NCI-H2107 (cell line): ENCODE data around the gene RASL10A.

ENCODE experiments used
- DNase-seq: peaks from one replicate; lab custom pipeline; 2025; lab: John Stamatoyannopoulos, UW

Gene RASL10A

GRCh38 chr22:29306175-29306834, 9.2 kb downstream of the RASL10A start, which contains the start of gene GAS2L1:
Gene GAS2L1, plus strand, starts transcription at chr22:29306650. Its CDS starts 1,456 bp downstream, at chr22:29308106.
- DNase-seq, result no peak

GRCh38 chr22:29305836-29306174, 9.7 kb downstream of the RASL10A start:
- DNase-seq, result no peak

- no peak for DNase-seq
Measured at GRCh38 chr22:29302681-29303465, 12.6 kb downstream of the RASL10A start.

GRCh38 chr22:29302402-29302680, 13.2 kb downstream of the RASL10A start:
- DNase-seq, result no peak

- no peak for DNase-seq
Measured at GRCh38 chr22:29301716-29302401, 13.6 kb downstream of the RASL10A start.

DNA sequence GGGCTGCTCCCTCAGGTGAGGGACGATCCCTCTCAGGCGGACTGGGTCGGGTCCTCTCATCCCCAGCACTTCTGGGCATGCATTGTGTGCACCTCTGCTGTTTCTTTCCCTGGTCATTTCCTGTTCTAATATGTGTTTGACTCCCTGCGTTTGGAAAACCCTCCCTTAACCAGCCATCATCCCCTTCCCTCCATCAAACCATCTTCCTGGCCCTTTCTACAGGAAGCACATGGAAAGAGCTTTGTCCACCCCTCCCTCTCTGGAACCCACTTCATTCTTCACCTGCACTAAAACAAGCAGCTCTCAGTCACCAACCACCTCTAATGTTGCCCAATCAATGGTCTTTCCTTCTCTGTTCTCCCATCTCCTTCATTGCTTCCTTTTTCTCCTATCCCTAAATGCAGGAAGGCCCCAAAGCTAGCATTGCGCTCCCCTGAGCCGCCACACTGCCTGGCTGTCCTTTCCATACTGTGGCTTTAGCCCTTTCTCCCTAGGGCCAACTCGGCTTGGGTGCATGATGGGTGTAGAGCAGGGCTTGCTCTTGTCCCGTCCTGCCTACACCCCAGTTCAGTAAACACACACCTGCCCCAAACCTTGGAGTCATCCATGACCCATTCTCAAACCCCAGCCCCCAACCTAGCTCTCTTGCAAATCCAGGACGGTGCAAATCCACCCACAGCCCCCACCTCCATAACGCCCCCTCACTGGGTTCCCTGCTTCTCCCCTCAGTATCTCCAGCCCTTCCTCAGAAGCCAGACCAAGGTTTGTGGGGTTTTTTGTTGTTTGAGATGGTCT, 14.5 kb downstream of the RASL10A start:
- no peak for DNase-seq

DNA sequence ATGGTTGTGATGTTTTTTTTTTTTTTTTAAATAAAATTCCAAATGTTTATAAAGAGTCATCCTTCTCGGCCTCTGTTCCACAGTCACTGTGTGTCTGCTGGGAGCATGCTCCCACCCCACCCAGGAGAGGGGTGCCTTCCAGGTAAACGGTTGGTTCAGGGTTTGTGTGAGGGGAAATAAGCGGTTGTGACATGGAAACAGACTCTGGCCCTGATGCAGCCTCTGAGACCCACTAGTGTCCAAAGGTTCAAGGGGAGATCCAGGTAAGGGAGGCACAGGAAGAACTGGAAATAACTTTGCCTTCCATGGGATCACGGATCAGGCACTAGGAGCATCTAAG, 15.1 kb downstream of the RASL10A start:
- no peak for DNase-seq

GRCh38 chr22:29299136-29299900, 16.2 kb downstream of the RASL10A start:
- no peak for DNase-seq

DNA sequence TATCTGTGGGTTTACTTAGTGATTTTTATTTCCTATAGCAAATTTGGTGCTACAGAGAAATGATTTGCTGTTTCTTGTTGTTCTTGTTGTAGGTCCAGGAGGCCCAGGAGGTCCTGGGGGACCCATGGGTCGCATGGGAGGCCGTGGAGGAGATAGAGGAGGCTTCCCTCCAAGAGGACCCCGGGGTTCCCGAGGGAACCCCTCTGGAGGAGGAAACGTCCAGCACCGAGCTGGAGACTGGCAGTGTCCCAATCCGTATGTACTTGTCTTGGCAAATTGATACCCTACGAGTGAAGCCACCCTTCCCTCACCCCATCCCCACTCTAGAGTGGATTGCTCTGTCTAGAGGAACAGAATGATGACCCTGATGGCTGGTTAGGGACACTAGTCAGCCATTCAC, 16.9 kb downstream of the RASL10A start:
- no peak for DNase-seq

DNA sequence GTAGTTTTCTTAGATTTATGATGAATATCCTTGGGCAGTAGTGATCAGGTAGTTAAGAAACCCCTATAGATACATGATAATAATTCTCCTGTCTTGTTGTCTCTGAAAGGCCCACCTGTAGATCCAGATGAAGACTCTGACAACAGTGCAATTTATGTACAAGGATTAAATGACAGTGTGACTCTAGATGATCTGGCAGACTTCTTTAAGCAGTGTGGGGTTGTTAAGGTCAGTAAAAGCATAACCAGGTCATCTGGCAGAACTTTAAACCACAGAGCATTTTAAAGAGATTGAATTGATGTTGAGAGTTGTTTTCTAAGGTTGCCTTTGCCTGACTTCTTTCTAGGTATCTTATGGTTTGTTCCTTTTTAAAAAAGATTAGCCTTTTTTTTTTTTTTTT, 23.1 kb downstream of the RASL10A start:
- DNase-seq, result no peak

DNA sequence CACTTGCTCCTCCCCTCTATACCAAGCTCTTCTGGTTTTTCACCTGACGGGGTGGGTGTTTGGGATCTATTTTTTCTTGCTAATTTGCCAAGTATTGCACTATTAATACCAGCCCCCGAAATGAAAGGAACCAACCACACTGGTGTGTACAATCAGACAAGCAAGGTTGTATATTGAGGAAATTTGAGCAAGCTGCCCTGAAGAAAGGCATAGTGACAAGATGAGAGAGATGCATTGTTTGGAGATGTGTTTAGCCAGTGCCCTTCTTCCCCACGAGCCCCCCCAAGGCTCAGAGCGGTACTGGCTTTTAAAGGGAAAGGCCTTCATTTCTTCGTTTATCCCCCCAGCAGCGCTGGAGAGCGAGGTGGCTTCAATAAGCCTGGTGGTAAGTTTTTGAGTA, 24.3 kb downstream of the RASL10A start:
- no peak for DNase-seq

GRCh38 chr22:29290061-29290460, 25.4 kb downstream of the RASL10A start:
- no peak for DNase-seq

DNA sequence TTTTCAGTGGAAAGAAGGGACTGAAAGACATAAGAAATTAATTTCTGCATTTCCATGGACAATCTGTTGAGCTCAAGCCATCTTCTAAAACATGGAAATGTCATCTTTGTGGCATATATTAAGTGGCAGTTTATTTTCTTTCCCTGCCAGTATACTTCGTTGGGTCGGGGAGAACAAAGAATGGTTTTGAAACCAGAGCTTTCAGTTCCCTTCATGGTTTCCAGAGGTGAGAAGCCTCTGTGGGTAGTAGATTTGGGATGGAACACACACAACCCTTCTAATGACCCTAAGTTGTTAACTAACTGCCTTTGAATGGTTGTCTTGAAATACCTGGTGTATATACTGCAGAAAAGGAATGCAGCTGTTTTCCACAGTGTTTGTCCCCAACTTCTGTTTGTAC, 26.7 kb downstream of the RASL10A start:
- no peak for DNase-seq

- no peak for DNase-seq
Measured at GRCh38 chr22:29284196-29284595, 31.3 kb downstream of the RASL10A start.

- DNase-seq, result no peak
Measured at GRCh38 chr22:29277927-29278326, 37.6 kb downstream of the RASL10A start.

- no peak for DNase-seq
Measured at GRCh38 chr22:29275819-29276565, 39.5 kb downstream of the RASL10A start.

DNA sequence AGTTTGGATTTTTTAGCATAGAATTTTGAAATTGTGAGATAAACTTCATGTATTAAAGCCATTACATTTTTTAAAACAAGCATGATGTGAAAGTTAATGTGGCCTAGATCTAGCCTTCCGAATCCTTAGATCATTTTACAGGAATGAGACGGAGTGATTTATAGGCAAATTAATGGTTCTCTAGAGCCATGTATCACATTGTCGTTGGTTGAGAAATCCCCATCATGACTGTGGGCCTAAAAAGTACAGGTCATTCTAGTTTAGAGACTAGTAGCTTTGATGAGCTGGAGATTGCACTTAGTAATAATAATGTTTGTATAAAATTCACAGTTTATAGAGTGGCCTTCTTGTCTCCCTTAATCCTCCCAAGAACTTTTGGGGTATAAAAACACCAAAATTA, 40.3 kb downstream of the RASL10A start:
- DNase-seq, result no peak

GRCh38 chr22:29272624-29273023, 42.9 kb downstream of the RASL10A start:
- no peak for DNase-seq

GRCh38 chr22:29270475-29271271, 44.8 kb downstream of the RASL10A start:
- DNase-seq, result no peak

DNA sequence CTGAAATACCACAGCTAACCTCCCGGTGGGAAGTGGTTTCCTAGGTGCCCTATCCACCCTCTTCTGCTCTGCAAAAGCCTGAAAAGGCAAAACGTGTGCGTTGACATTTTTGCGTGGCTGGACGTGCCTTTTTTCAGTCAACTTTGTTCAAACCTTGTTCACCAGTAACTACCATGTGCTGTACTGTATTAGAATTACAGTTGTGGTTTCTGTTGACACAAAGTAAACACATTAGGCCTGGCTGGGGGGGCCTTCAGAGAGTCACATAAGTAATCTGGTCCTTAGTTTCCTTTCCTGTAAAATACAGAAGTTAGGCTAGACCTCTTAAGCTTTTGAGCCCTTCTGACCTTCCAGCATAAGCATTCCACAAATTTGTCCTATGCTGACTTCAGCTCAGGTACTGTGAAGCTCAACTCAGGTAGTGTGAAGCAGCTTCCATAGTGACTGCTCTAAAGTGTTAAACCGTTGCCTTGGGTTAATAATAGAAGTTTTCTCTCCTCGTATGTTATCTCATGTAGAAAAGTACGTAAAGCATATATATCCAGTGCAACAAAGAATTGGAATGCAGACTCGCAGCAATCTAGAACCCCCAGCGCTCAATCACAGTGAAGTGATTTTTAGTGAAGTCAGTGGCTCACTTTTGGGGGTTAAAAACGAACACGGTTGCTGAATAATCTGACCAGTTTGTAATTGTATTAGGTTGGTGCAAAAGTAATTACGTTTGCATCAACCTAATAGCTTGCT, 45.6 kb downstream of the RASL10A start:
- no peak for DNase-seq
